Suppressor macrophage (primary cell): ENCODE results near the gene DNAH10.

Source experiments
- DNase-seq, 4 experiments: peaks; one replicate each; pipeline ENCODE4 v3.0.0-alpha.2; 2020 to 2022

Gene DNAH10

DNA sequence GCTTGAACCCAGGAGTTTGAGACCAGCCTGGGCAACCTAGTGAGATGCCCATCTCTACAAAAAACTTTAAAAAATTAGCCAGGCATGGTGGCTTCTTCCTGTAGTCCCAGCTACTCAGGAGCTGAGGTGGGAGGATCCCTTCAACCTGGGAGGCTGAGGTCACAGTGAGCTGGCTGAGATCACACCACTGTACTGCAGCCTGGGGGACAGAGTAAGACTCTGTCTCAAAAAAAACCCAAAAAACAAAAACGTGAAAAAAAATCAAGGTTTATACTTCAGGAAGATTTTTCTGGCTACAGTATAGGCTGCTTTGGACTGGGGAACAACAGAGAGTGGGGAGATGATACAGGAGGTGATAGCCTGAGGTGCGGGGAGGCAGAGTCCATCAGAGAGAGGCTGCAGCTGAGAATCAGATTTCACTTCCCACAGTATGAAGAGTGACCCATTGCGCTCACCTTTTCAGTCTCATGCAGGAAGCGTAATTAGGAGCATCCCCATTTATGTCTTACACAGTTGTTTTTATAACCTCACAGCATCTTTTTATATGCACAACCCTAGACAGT, 28.9 kb downstream of the DNAH10 start:
- no peak for DNase-seq

DNA sequence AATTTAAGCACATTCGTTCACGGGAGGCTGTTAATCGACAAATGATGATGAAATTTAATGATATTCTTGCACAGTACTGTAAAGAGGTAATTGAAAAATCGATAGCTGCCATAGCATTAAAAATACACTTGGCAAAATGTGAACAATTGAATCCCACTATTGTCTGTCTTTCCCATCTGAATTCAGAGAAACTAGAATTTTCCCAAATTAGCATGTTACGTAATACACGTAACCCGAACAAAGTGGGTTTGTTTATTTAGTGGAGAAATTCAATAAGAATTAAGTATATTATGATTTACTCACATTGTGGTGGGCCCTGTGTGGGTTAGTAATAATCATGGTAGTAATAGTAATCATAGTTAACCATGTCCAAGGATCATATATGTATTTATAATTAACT, 31.9 kb downstream of the DNAH10 start:
- DNase-seq = no peak

- no peak for DNase-seq
These were observed 36.4 kb downstream of the DNAH10 start for GRCh38 chr12:123798518-123798917.

GRCh38 chr12:123799227-123799626, 37.1 kb downstream of the DNAH10 start:
- no peak for DNase-seq

- DNase-seq = peak in 2 of 4 experiments; percentile 14 to 28
These were observed 39.6 kb downstream of the DNAH10 start for GRCh38 chr12:123801573-123802178.

DNA sequence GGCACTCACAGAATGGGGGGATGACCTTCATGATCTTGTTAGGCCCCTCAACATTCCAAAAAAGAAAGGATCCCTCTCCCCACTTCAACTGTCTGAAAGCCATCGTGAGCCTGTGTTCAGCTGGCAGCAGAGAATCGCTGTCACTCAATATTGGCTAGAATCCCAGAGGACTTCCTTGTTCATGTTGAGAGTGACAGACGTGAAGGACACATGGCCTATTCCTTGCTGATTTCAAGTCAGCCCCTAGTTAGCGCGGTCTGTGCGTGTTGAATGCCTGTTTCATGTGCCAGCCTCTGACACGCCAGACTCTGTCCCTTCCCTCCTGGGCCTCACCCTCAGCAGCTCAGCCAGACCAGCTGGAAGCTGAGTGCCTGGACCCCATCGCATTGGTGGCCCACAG, 43.1 kb downstream of the DNAH10 start:
- peak in 1 of 4 experiments; percentile 4 for DNase-seq

DNA sequence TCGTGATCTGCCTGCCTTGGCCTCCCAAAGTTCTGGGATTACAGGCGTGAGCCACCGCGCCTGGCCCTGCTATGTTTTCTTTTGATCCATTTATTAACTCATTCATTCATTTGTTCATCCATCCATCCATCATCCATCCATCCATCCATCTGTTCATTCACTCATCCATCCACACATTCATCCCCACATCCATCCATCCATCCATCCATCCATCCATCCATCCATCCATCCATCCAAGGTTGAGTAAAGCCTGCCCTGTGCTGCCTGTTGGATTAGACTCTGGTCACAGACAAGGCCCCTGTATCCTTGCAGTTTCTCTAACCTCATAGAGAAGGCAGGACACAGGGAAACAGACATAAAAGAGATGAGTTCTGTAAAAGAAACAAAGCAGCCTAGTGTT, 44.9 kb downstream of the DNAH10 start:
- no peak for DNase-seq

DNA sequence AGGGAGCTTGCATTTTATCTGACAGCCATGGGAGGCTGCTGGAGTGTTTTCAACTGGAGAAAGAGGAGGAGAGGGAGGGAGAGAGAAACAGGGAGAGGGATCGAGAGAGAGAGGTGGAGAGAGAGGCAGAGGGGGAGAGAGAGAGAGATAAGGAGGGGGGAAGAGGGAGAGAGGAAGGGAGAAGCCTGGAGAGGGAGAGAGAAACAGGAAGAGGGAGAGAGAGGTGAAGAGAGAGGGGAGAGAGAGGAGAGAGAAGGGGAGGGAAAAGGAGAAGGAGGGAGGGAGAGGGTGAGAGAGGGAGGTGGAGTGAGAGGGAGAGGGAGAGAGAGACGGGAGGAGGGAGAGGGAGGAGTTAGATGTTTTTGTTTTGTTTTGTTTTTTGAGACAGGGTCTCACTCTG, 45.6 kb downstream of the DNAH10 start:
- DNase-seq = no peak

GRCh38 chr12:123808167-123808566, 46.1 kb downstream of the DNAH10 start:
- peak in 1 of 4 experiments; percentile 14 for DNase-seq

DNA sequence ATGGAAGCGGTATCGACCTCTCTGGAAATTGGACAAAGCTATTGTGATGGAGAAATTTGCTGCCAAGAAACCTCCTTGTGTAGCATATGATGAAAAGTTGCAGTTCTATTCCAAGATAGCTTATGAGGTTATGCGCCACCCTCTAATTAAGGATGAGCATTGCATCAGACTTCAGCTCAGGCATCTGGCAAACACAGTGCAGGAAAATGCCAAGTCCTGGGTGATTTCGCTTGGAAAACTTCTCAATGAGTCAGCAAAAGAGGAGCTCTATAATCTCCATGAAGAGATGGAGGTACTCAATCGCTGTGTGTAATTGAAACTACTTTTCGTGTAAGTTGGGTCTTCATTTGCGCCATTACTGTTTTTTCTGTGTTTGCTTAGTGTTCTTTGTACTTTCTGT, 51.2 kb downstream of the DNAH10 start:
- no peak for DNase-seq

DNA sequence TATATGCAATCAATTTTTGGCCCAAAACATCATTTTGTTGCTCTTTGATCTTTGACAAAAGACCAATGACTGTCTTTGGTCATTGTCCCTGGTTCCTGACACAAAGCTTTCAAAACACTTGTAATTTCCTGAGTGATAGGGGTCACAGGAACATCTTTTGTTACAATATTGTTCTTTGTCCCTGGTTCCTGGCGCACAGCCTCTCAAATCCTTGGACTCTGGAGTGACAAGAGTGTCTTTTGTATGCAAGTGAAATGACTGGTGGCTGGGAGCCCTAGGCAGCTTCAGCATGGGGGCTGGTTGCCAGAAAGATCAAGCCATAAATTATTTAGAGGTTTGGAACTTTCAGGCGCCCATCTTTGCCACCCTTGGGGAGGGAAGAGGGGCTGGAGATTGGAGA, 53.9 kb downstream of the DNAH10 start:
- DNase-seq = no peak

DNA sequence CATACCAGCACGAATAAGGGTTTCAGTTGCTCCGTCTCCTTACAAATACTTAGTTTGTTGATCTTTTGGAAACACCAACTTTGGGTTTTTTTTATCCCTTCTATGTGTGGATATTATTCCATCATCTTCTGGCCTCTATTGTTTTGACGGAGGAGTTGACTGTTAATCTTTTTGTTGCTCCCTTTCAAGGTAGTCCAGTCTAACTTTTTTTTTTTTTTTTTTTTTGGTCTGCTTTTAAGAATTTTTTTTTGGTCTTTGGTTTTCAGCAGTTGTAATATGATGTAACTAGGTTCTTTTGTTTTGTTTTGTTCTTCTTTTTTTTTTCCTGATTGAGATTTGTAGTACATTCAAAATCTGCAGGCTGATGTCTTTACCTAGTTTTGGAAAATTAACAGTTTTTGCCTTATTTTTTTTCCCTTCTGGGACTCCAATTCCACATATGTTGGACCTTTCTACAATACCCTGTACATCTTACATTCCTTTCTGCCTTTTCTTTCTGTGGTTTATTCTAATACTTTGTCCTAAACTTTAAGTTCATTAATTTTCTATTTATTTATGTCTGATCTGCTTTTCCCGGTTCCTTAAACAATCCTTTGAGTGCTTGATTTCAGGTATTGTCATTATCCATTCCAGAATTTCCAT, 54.9 kb downstream of the DNAH10 start:
- DNase-seq = no peak

DNA sequence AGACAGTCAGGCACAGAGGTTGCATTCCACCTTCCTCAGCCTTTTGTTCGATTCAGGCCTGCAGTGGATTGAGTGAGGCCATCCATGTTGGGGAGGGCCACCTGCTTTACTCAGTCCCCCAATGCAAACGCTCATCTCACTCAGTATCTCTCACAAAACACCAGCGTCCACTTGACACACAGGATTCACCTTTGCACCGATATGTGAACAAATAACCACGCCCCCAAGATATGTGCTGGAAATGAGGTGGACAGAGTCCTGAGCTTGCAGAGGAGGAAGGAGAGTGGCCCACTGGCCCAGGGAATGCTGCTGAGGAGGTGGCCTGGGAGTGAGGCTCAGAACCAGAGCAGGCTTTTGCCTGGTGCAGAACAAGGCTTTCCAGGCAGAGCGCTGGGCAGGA, 60.7 kb downstream of the DNAH10 start:
- DNase-seq = no peak

DNA sequence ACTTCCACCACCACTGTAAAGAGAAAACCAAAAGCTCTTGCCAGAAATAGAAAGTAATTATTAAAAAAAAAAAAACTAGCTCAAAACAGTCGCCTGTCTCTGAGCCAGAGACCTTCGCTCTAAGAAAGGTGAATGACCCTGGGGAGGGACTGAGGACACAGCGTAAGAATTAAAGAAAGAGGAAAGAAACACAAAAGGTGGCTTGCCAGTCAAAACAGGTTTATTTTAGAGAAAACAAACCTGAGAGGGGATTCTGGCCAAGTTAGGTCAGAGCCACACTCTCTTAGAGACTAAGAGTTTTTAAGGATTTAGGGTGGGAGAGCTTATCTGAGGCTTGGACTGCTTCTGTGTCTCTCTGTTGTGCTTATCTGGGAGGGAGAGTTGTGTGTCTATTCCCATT, 66.0 kb downstream of the DNAH10 start:
- DNase-seq = no peak

- DNase-seq = no peak
These were observed 66.9 kb downstream of the DNAH10 start for GRCh38 chr12:123828854-123829547.

- no peak for DNase-seq
These were observed 67.5 kb downstream of the DNAH10 start for GRCh38 chr12:123829561-123829960.

GRCh38 chr12:123830675-123831074, 68.6 kb downstream of the DNAH10 start:
- no peak for DNase-seq

- DNase-seq = no peak
These were observed 70.0 kb downstream of the DNAH10 start for GRCh38 chr12:123832052-123832451.

DNA sequence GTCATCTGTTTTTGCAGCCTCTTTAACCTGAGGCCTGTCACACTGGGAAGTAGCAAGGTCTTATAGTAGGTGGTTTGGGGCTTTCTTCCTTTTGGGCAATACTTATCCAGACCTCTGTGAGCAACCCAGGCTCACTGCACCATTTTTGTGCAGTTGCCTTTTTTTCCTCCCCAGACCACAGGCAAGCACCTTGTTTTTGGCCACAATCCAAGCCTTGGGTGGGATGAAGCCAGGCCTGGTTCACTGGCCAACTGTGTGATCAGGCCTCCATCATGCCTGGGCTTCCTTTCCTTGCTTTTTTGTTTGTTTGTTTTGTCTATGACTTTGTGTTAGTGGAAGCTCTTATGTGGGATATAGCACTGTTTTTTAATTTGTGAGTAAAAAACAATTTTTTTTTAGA, 71.7 kb downstream of the DNAH10 start:
- no peak for DNase-seq

DNA sequence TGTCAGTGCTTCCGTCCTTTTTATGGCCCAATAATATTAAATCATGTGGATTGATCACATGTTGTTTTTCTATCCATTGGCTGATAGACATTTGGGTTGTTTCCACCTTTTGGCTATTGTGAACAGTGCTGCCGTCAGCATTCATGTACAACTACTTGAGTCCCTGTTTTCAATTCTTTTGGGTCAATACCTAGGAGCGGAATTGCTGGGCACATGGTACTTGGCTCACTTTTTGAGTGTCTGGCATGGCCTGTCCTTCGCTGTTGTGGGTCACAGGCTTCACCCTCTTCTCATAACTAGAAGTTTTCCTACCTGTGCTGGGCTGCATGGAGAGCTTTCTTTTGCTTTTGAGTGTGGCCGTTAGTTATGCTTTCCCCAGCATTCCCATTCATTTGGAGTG, 72.7 kb downstream of the DNAH10 start:
- no peak for DNase-seq

DNA sequence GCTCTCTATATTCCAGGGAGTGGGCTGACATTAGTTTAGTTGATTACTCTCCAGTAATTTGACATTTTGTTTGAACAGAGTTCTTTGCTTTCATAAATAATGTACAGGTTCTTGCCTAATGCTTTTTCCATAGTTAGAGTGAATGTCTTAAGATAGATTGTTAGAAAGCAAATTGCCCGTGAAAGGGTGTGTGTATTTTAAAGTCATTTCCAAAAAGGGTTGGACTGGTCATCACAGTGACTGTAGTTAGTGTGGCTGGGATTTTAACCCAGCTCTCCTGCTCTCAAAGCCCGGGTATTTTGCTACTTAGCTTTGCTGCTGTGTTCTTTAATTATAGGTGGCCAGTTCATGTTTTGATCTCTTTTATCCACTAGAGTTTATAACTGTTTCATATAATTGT, 74.2 kb downstream of the DNAH10 start:
- no peak for DNase-seq

DNA sequence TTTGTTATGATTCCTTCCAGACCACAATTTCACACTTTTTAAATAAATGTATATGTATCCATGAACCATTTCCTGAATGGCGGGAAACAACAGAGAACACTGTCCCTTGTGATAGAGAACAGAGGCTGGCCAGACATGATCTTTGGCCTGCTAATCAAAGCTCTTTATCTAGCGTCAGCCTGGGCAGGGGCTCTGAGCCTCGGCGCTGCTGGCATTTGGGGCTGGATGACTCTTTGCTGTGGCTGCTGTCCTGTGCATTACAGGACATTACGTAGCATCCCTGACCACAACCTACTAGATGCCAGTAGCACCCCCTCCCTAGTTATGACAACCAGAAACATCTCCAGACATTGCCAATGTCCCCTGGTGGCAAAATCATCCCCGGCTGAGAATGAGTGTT, 77.7 kb downstream of the DNAH10 start:
- no peak for DNase-seq

- DNase-seq = no peak
These were observed 78.8 kb downstream of the DNAH10 start for GRCh38 chr12:123840765-123841425.
